Activated CD4-positive, alpha-beta T cell treated with anti-CD3 and anti-CD28 coated beads for 36 hours (primary cell): ENCODE results near the gene LDLRAD4. TPM values are rescaled to one million over a fixed set of nuclear protein-coding genes. Genes with fewer than 3 reads are reported as not detected.
A peak's percentile ranks its signal among the peaks of the same experiment; 100 is the strongest.
"Not testable (repeated sequence)": the region's sequence is repeated elsewhere in the genome, so short reads cannot be mapped to it uniquely, and the experiment has no call there.

ENCODE experiments used
- ATAC-seq: fragments of 200-7000 bp; cut with Tn5 transposase; one replicate; pipeline ENCODE4 v1.10.0; 2021; ENCODE audit warnings: mild to moderate bottlenecking, moderate library complexity
- CTCF ChIA-PET: fragments of 350-600 bp; sonication (Branson Sonifier 250); formaldehyde crosslinking; loops from one replicate; lab custom pipeline; 2021; ENCODE audit warnings: antibody characterized with exemption; lab: Charles Lee
- POLR2A ChIA-PET: fragments of 350-600 bp; sonication (Branson Sonifier 250); formaldehyde crosslinking; loops from one replicate; lab custom pipeline; 2021; ENCODE audit warnings: antibody characterized with exemption, inconsistent platforms; lab: Charles Lee
- DNase-seq: peaks from one replicate; pipeline ENCODE4 v3.0.0-alpha.2; 2020
- H3K27ac Mint-ChIP-seq: one replicate; pipeline ENCODE4 v1.8.0; 2021; ENCODE audit warnings: mixed read lengths
- H3K27me3 Mint-ChIP-seq: one replicate; pipeline ENCODE4 v1.8.0; 2021; ENCODE audit warnings: mixed read lengths
- H3K36me3 Mint-ChIP-seq: one replicate; pipeline ENCODE4 v1.8.0; 2021; ENCODE audit warnings: low read depth, mixed read lengths
- H3K4me1 Mint-ChIP-seq: one replicate; pipeline ENCODE4 v1.8.0; 2021; ENCODE audit warnings: mixed read lengths
- H3K4me3 Mint-ChIP-seq: one replicate; pipeline ENCODE4 v1.8.0; 2021; ENCODE audit warnings: mild to moderate bottlenecking, moderate library complexity, mixed read lengths
- H3K9me3 Mint-ChIP-seq: one replicate; pipeline ENCODE4 v1.8.0; 2021; ENCODE audit warnings: low read depth, mixed read lengths
- intact Hi-C, 2 experiments: fragments of 100-400 bp; cut with DNase I in 1 of 2; cut with micrococcal nuclease in 1 of 2; formaldehyde crosslinking; loops; one replicate each; pipeline versions ENCODE4 v1.14.2 to v1.15.1; 2022 to 2024; cut with DNase I, micrococcal nuclease
- total RNA-seq, 2 experiments: library from RNA; stranded (reverse); gene quantifications; one replicate each; pipeline ENCODE4 v1.2.3, GENCODE V29; 2021

LDLRAD4 gene
- total RNA-seq, 2 experiments from 2014 or later = 29.3 to 32.2 TPM

DNA sequence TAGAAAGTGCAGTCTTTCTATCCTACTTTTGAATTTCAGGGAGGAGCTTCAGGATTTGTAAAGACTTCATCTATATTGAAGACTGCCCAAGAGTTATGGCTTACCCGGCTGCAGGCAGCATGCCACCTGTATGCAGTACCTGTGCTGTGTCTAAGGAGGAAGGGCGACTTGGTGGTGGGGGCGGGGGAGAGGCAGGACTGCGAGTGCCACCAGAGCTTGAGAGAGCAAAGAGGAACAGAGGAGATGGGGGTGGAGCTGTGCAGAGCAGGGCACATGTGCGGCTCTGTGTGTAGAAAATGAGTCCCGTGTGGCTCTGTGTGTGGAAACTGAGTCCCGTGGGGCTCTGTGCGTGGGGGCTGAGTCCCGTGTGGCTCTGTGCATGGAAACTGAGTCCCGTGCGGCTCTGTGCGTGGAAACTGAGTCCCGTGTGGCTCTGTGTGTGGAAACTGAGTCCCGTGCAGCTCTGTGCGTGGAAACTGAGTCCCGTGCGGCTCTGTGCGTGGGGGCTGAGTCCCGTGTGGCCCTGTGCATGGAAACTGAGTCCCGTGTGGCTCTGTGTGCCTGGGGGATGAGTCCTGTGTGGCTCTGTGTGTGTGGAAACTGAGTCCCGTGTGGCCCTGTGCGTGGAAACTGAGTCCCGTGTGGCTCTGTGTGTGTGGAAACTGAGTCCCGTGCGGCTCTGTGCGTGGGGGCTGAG lies 43.2 kb downstream of the LDLRAD4 start:
- no peak for DNase-seq
- Mint-ChIP-seq H3K4me1 (peaks cover 50% of the 10 kb centered on the region), H3K27ac (peak overlapping the region; percentile 45), H3K27me3 (no peaks in the 10 kb centered on the region), H3K36me3 (no peaks in the 10 kb centered on the region), H3K9me3 (no peaks in the 10 kb centered on the region), H3K4me3 (no peak overlapping the region)
- ChIA-PET CTCF (interaction anchor here (0.6 kb wide), 1 partner anchor 30 kb away, joined by 3 read pairs; no protein-coding TSS in a partner anchor), POLR2A (no interaction called here)
- intact Hi-C loops = loop anchor here in 1 of 2 experiments (10.0 kb wide), 1 partner anchor 417 kb away; no protein-coding TSS in a partner anchor
- ATAC-seq = no peak

GRCh38 chr18:13262358-13262680 lies 43.8 kb downstream of the LDLRAD4 start:
- CTCF ChIA-PET, H3K9me3 Mint-ChIP-seq, H3K4me3 Mint-ChIP-seq, H3K27ac Mint-ChIP-seq, H3K27me3 Mint-ChIP-seq, DNase-seq, POLR2A ChIA-PET, H3K36me3 Mint-ChIP-seq, ATAC-seq: not testable (repeated sequence)
- peaks cover 55% of the 10 kb centered on the region for H3K4me1 Mint-ChIP-seq
- intact Hi-C loops = loop anchor here in 1 of 2 experiments (10.0 kb wide), 1 partner anchor 418 kb away; no protein-coding TSS in a partner anchor

DNA sequence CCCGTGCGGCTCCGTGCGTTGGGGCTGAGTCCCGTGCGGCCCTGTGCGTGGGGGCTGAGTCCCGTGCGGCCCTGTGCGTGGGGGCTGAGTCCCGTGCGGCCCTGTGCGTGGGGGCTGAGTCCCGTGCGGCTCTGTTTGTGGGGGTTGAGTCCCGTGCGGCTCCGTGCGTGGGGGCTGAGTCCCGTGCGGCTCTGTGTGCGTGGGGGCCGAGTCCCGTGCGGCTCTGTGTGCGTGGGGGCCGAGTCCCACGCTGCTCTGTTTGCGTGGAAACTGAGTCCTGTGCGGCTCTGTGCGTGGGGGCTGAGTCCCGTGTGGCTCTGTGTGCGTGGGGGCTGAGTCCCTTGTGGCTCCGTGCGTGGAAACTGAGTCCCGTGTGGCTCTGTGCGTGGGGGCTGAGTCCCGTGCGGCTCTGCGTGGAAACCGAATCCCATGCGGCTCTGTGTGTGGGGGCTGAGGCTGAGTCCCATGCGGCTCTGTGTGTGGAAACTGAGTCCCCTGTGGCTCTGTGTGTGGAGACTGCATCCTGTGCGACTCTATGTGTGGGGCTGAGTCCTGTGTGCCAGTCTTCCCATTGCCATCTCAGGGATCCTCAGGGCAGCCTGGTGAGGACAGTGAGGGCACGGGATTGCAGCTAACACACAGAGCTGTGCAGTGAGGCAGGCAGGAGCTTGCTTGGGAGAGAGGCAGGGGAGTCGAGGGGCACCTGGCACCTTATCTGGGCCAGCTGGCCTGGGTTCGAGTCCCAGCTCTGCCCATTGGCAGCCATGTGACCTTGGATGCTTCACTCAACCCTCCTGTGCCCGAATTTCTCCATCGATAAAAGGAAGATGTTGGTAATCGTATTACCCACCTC lies 44.5 kb downstream of the LDLRAD4 start:
- H3K36me3 Mint-ChIP-seq = no peaks in the 10 kb centered on the region
- ChIA-PET CTCF (no interaction called here), POLR2A (no interaction called here)
- no peak overlapping the region for H3K4me3 Mint-ChIP-seq
- no peak for ATAC-seq
- H3K9me3 Mint-ChIP-seq = no peaks in the 10 kb centered on the region
- intact Hi-C loops = loop anchor here in 1 of 2 experiments (10.0 kb wide), 1 partner anchor 418 kb away; no protein-coding TSS in a partner anchor
- H3K4me1 Mint-ChIP-seq = peaks cover 62% of the 10 kb centered on the region
- no peak overlapping the region for H3K27ac Mint-ChIP-seq
- no peak for DNase-seq
- no peaks in the 10 kb centered on the region for H3K27me3 Mint-ChIP-seq

DNA sequence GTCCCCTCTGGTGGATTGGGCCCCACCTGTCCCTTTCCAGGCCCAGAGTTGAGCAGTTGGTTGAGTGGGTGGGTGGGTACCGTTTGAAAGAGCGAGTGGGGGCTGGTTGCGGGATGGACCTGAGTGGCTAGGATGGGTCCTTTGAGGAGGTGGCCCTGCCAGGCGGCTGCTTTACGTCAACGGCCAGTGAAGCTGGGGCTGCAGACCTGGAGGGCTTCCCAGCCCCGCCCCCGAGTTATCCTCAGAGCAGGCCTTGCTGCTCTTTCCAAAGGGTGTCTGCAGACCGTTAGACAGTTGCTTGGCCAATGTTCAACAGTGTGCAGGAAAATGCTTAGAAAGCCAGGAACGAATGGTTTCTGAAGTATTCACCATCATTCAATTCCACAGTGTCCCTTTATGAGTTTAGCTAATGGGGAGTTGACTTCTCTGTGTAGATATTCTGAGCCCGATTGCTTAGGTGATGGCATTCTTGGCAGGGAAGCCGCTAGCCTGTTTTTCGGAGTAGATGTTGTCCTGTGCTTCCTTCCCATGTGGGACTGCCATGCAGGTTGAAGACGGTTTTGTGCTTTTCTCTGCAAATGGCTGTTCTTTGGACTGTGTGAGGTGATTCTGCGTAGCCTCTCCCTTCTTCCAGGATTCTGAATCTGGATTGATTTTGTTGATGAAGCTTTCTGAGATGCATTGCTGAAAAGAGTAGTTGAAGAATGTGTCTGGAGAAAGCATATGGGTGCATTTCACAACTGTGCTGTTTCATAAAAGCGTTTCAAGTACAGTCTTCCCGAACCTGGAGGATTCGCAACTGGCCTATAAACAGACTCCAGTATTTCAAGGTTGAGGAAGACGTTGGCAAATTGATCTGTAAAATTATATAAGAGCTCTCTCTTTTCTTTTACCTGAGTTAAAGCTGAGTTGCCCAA lies 45.8 kb downstream of the LDLRAD4 start:
- intact Hi-C loops = loop anchor here (1.0 to 10.0 kb wide), 9 partner anchors 46 to 420 kb away; partner anchors contain the start of gene LDLRAD4 (in 1 of the 2)
- Mint-ChIP-seq H3K36me3 (no peaks in the 10 kb centered on the region), H3K4me1 (peaks cover 75% of the 10 kb centered on the region), H3K27ac (peak overlapping the region; percentile 13), H3K27me3 (no peaks in the 10 kb centered on the region), H3K4me3 (no peak overlapping the region), H3K9me3 (no peaks in the 10 kb centered on the region)
- POLR2A ChIA-PET = interaction anchor here (0.9 to 2.4 kb wide), 2 partner anchors 15 to 299 kb away, joined by 4 to 9 read pairs; no protein-coding TSS in a partner anchor
- no peak for ATAC-seq
- CTCF ChIA-PET = interaction anchor here (1.3 to 3.3 kb wide), 2 partner anchors 25 to 48 kb away, joined by 4 to 14 read pairs; no protein-coding TSS in a partner anchor
- no peak for DNase-seq

DNA sequence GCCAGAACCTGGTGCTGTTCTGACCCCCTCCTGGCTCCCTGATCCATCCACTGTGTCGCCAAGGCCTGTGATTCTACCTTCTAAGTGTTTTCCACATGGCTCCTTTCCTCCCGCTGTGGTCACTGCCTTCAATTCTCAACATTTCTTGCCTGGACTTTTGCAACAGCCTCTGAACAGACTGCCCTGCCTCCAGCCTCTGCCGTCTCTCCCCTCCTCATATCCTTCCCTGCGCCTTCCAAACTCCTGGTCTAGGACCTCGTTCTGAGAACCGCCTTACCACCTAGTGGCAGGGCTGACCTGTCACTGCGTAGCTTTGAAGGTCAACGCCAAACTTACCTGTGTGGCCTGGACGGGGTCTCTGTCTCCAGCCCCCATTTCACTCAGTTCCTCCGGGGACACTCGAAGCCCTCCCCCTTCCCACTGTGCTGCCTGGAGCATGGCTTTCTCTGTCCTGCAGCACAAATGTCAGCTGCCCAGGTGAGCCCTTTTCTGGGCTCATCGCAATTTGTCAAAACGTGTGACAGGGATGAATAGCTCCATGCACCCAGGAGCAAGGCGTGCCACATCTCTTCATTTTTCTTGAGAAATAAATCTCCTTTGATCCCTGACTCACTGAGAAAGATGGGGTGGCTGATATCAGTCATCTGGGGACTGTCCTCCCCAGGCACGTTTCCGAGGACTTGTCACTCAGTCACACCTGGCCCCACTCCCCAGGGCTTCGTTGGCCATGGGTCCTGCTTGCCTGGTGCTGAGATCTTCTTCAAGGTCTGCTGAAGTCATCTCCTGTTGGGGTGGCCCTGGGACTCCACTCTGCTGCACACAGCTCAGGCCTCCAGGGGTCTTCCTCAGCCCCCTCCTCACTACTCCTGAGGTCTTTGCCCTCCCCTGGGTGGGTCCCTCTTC lies 46.7 kb downstream of the LDLRAD4 start:
- ATAC-seq = peak; percentile 68
- CTCF ChIA-PET = interaction anchor here (0.6 to 3.3 kb wide), 10 partner anchors 10 to 112 kb away, joined by 3 to 14 read pairs (median 4); no protein-coding TSS in a partner anchor
- peak overlapping the region; percentile 63 for H3K4me3 Mint-ChIP-seq

GRCh38 chr18:13265911-13266217 lies 47.3 kb downstream of the LDLRAD4 start:
- Mint-ChIP-seq H3K4me3 (peak overlapping the region; percentile 63), H3K27me3 (no peaks in the 10 kb centered on the region), H3K27ac (peak overlapping the region; percentile 85), H3K4me1 (peaks cover 76% of the 10 kb centered on the region), H3K9me3 (no peaks in the 10 kb centered on the region), H3K36me3 (no peaks in the 10 kb centered on the region)
- peak; percentile 11 for ATAC-seq
- DNase-seq = peak; percentile 54
- POLR2A ChIA-PET = interaction anchor here (0.9 to 2.9 kb wide), 4 partner anchors 14 to 275 kb away, joined by 3 to 19 read pairs (median 6); partner anchors contain the start of gene CEP192
- CTCF ChIA-PET = interaction anchor here (0.6 to 3.3 kb wide), 10 partner anchors 9 to 321 kb away, joined by 3 to 14 read pairs (median 4); no protein-coding TSS in a partner anchor
- intact Hi-C loops = loop anchor here (1.0 to 10.0 kb wide), 17 partner anchors 22 to 421 kb away; partner anchors contain the start of gene LDLRAD4 (in 1 of the 2)

More for the DNA sequence above, 46.7 kb downstream of the LDLRAD4 start:
- POLR2A ChIA-PET = interaction anchor here (0.9 to 2.9 kb wide), 5 partner anchors 14 to 298 kb away, joined by 3 to 19 read pairs (median 4); partner anchors contain the start of gene CEP192
- no peaks in the 10 kb centered on the region for H3K27me3 Mint-ChIP-seq
- H3K27ac Mint-ChIP-seq = peak overlapping the region; percentile 85
- intact Hi-C loops = loop anchor here (1.0 to 10.0 kb wide), 9 partner anchors 46 to 420 kb away; partner anchors contain the start of gene LDLRAD4 (in 1 of the 2)
- H3K9me3 Mint-ChIP-seq = no peaks in the 10 kb centered on the region
- H3K36me3 Mint-ChIP-seq = no peaks in the 10 kb centered on the region
- peak; percentile 86 for DNase-seq
- peaks cover 79% of the 10 kb centered on the region for H3K4me1 Mint-ChIP-seq

- intact Hi-C loops = loop anchor here (1.0 to 10.0 kb wide), 16 partner anchors 13 to 422 kb away; no protein-coding TSS in a partner anchor
- DNase-seq (peak; percentile 77), ATAC-seq (peak; percentile 74)
- CTCF ChIA-PET = interaction anchor here (0.6 to 3.3 kb wide), 10 partner anchors 9 to 322 kb away, joined by 3 to 14 read pairs (median 4); no protein-coding TSS in a partner anchor
- Mint-ChIP-seq H3K4me1 (peaks cover 70% of the 10 kb centered on the region), H3K27ac (peak overlapping the region; percentile 85), H3K36me3 (no peaks in the 10 kb centered on the region), H3K27me3 (no peaks in the 10 kb centered on the region), H3K9me3 (no peaks in the 10 kb centered on the region), H3K4me3 (peak overlapping the region; percentile 63)
- POLR2A ChIA-PET = interaction anchor here (0.6 to 2.9 kb wide), 8 partner anchors 13 to 197 kb away, joined by 3 to 19 read pairs (median 3); no protein-coding TSS in a partner anchor
Measured at GRCh38 chr18:13266218-13267100, 47.9 kb downstream of the LDLRAD4 start.

DNA sequence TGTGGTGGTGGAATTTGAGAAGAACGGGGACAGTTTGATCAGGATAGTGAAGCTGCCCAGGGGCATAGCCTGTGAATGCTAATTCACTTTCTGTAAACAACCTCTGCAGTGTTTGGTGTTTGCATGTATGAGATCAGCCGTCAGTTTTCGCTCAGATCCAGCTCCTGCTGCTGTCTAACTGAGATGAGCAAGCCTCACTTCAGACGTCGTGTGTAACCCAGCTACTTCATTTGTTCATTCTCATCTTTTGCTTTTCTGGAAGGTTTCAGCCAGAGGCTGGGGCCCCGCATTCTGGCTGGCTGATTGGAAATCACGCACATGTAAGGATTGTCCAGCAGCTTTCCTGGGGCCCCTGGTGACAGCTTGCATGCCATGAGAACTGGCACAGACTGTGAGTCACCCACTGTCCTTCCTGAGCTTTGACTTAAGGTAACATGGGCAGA lies 48.9 kb downstream of the LDLRAD4 start:
- CTCF ChIA-PET = interaction anchor here (2.0 to 3.3 kb wide), 3 partner anchors 11 to 51 kb away, joined by 6 to 14 read pairs (median 6); no protein-coding TSS in a partner anchor

More for the DNA sequence above, 48.9 kb downstream of the LDLRAD4 start:
- Mint-ChIP-seq H3K4me3 (peak overlapping the region; percentile 63), H3K27me3 (no peaks in the 10 kb centered on the region), H3K9me3 (no peaks in the 10 kb centered on the region), H3K4me1 (peaks cover 67% of the 10 kb centered on the region), H3K27ac (peak overlapping the region; percentile 85), H3K36me3 (peaks cover 3% of the 10 kb centered on the region)
- DNase-seq (peak; percentile 58), ATAC-seq (peak; percentile 28)
- intact Hi-C loops = loop anchor here (1.0 to 10.0 kb wide), 10 partner anchors 12 to 423 kb away; no protein-coding TSS in a partner anchor
- POLR2A ChIA-PET = interaction anchor here (0.5 to 2.9 kb wide), 9 partner anchors 14 to 310 kb away, joined by 3 to 19 read pairs (median 3); no protein-coding TSS in a partner anchor
